Cortex of kidney (tissue), 1 donor: ENCODE results near the gene SYNC.
"Not testable (repeated sequence)": the region's sequence is repeated elsewhere in the genome, so short reads cannot be mapped to it uniquely, and the experiment has no call there.

Experiments
- DNase-seq: peaks from one replicate; lab custom pipeline; 2025; lab: John Stamatoyannopoulos, UW

Gene SYNC

GRCh38 chr1:32642292-32642827, 60.2 kb downstream of the SYNC start:
- DNase-seq, result not testable (repeated sequence)

GRCh38 chr1:32639489-32640075, 63.0 kb downstream of the SYNC start:
- no peak for DNase-seq

- no peak for DNase-seq
These were observed 65.5 kb downstream of the SYNC start for GRCh38 chr1:32636914-32637645.

- DNase-seq, result no peak
These were observed 66.9 kb downstream of the SYNC start for GRCh38 chr1:32635508-32636277.

- DNase-seq, result no peak
These were observed 69.7 kb downstream of the SYNC start for GRCh38 chr1:32632829-32633228.

- not testable (repeated sequence) for DNase-seq
These were observed 72.4 kb downstream of the SYNC start for GRCh38 chr1:32630173-32630572.
